H1 (cell line): Measurements from ENCODE around the gene KRT14.
"Not testable (repeated sequence)": the region's sequence is repeated elsewhere in the genome, so short reads cannot be mapped to it uniquely, and the experiment has no call there.

Experiments used
- E2F6 ChIP-seq: IDR thresholded peaks from 2 replicates; pipeline ENCODE4 v1.6.1; 2012; ENCODE audit warnings: inconsistent platforms
- EGR1 ChIP-seq: IDR thresholded peaks from 2 replicates; pipeline ENCODE4 v1.6.1; 2011; ENCODE audit warnings: low read depth, low read length, borderline replicate concordance
- GTF2F1 ChIP-seq: IDR thresholded peaks from 2 replicates; pipeline ENCODE4 v1.6.1; 2012; ENCODE audit warnings: low read depth, low read length, improper control_type of control experiment, borderline replicate concordance

GRCh38 chr17:41621435-41621817 lies 34.7 kb upstream of the KRT14 start:
- not testable (repeated sequence) for TF ChIP-seq GTF2F1, EGR1, E2F6
